ENCODE measurements around the gene PTCD2. TPM values are rescaled to one million over a fixed set of nuclear protein-coding genes. Genes with fewer than 3 reads are reported as not detected.

The PTCD2 gene
- total RNA-seq, 2 donors from 2014 or later: 4.4 to 7.8 TPM

GRCh38 chr5:72372331-72372730 is 52.2 kb downstream of the PTCD2 start:
- intact Hi-C loops (cut with DNase I): no loop called here
- TF ChIP-seq CTCF (IDR thresholded peaks at IDR 0.05): no peak
- H3K36me3 ChIP-seq: no peaks in the 10 kb centered on the region
- H3K27me3 ChIP-seq: no peaks in the 10 kb centered on the region
- H3K4me3 ChIP-seq: no peak overlapping the region
- H3K9ac ChIP-seq (ENCODE audit: low read depth in 2 of 2, low read length in 2 of 2): no peak overlapping the region
- H3K27ac ChIP-seq: no peak overlapping the region
- DNase-seq: no peak
- H3K4me1 ChIP-seq: no peaks in the 10 kb centered on the region
- no peaks in the 10 kb centered on the region for H3K9me3 ChIP-seq

GRCh38 chr5:72372923-72373322 is 52.8 kb downstream of the PTCD2 start:
- H3K4me1 ChIP-seq: no peaks in the 10 kb centered on the region
- no peak overlapping the region for H3K4me3 ChIP-seq
- H3K9ac ChIP-seq (ENCODE audit: low read depth in 2 of 2, low read length in 2 of 2): no peak overlapping the region
- H3K9me3 ChIP-seq: no peaks in the 10 kb centered on the region
- no peaks in the 10 kb centered on the region for H3K27me3 ChIP-seq
- no peak for DNase-seq
- no peak for TF ChIP-seq CTCF (IDR thresholded peaks at IDR 0.05)
- H3K36me3 ChIP-seq: no peaks in the 10 kb centered on the region
- intact Hi-C loops (cut with DNase I): no loop called here
- H3K27ac ChIP-seq: no peak overlapping the region

- Histone ChIP-seq H3K27me3 (no peaks in the 10 kb centered on the region), H3K36me3 (no peaks in the 10 kb centered on the region), H3K4me1 (no peaks in the 10 kb centered on the region), H3K27ac (no peak overlapping the region), H3K9ac (ENCODE audit: low read depth in 2 of 2, low read length in 2 of 2) (no peak overlapping the region), H3K4me3 (no peak overlapping the region), H3K9me3 (no peaks in the 10 kb centered on the region)
- DNase-seq: no peak
- intact Hi-C loops (cut with DNase I): loop anchor here (5.0 kb wide), 1 partner anchor 152 kb away; no protein-coding TSS in a partner anchor
- no peak for TF ChIP-seq CTCF (IDR thresholded peaks at IDR 0.05)
Observed at GRCh38 chr5:72374844-72375243, 54.7 kb downstream of the PTCD2 start.

- Histone ChIP-seq H3K4me1 (no peaks in the 10 kb centered on the region), H3K27ac (no peak overlapping the region), H3K9ac (ENCODE audit: low read depth in 2 of 2, low read length in 2 of 2) (no peak overlapping the region), H3K4me3 (no peak overlapping the region), H3K36me3 (no peaks in the 10 kb centered on the region), H3K9me3 (no peaks in the 10 kb centered on the region), H3K27me3 (no peaks in the 10 kb centered on the region)
- intact Hi-C loops (cut with DNase I): loop anchor here (5.0 kb wide), 1 partner anchor 151 kb away; no protein-coding TSS in a partner anchor
- DNase-seq: no peak
- no peak for TF ChIP-seq CTCF (IDR thresholded peaks at IDR 0.05)
Observed at GRCh38 chr5:72376381-72376780, 56.2 kb downstream of the PTCD2 start.

GRCh38 chr5:72377910-72378638 is 57.9 kb downstream of the PTCD2 start:
- Histone ChIP-seq H3K27ac (no peak overlapping the region), H3K9me3 (no peaks in the 10 kb centered on the region), H3K27me3 (no peaks in the 10 kb centered on the region), H3K4me3 (no peak overlapping the region), H3K36me3 (no peaks in the 10 kb centered on the region), H3K4me1 (no peaks in the 10 kb centered on the region), H3K9ac (ENCODE audit: low read depth in 2 of 2, low read length in 2 of 2) (no peak overlapping the region)
- no peak for TF ChIP-seq CTCF (IDR thresholded peaks at IDR 0.05)
- DNase-seq: no peak
- intact Hi-C loops (cut with DNase I): loop anchor here (5.0 kb wide), 1 partner anchor 149 kb away; no protein-coding TSS in a partner anchor
